Inferior parietal cortex (tissue), 1 donor: ENCODE data around the gene TXNIP.

Source experiments
- DNase-seq: peaks from one replicate; pipeline ENCODE4 v3.0.0-alpha.2; 2016; ENCODE audit errors: extremely low spot score

TXNIP gene

DNA sequence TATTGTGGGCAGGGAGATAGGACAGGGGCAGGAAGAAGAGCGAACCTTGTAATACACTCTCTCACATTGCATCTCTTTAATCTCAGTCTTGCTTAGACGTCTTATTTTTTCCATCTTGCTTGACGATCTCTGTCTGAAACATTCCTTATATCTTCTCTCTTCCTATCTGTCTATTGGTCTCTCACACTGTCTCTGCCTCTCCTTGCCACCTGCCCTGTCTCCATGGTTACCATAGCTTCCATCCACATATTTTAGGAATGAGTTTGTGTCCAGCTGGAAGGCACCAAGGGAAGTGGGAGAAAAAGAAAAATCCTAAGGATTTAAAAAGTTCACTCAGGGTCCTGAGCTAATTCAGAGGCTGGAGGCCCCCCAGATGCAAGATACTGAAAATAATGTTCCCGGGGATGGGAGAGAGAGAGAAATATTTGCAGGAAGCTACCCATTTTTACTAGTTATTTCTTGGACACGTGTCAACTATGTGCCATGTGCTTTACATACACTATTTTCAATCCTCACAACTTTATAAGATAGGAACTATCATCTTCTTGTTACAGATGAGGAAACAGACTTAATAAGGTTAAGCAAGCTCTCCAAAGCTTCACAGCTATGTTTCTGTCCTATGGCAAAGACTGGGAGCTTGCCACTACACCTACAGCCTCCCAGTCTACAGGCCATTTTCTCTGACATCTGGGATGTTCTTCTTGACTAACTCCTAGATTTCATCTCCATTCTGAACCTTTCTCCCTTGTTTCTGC lies 32.9 kb downstream of the TXNIP start:
- no peak for DNase-seq

DNA sequence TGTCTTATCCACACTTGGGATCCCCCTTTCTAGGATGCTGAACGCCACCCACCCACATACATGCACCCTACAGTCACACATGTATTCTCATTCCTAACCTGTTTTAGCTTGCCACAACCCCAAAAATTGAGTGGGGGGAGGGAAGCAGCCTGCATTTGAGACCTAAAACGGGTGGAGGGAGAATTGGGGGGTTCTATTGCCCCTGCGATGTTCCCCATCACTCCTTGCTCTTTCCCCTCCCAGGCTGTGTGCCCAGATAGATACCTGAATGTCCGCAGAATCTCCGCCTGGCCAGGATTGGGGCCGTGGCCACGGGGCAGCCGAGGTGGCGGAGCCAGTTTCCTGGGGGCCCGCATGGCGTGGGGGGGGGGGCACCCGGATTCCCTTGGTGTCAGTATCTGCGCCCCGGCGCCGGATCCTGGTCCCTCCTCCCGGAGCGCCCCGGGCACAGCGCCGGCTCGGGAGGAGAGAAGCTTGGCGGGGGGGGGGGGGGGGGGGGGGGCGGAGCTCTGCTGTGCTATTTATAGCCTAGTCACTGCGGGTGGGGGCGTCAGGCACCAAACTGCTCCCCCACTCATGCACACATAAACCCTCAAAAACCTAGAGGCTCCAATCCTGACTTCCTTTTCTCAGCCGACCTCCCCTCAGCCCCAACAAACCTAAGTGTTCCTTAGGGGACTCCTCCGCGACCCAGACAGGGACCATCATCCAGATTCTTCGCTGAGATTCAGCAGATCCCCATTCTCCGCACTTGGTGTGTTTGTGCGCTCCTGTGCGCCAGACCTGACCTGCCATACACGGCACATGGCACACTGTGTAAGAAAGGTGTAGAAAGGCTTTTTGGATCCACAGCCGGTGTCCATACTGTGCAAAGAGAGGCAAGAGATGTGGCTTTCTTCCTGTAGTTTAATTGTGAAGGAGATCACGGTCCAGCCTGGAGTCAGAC lies 33.9 kb downstream of the TXNIP start:
- no peak for DNase-seq

DNA sequence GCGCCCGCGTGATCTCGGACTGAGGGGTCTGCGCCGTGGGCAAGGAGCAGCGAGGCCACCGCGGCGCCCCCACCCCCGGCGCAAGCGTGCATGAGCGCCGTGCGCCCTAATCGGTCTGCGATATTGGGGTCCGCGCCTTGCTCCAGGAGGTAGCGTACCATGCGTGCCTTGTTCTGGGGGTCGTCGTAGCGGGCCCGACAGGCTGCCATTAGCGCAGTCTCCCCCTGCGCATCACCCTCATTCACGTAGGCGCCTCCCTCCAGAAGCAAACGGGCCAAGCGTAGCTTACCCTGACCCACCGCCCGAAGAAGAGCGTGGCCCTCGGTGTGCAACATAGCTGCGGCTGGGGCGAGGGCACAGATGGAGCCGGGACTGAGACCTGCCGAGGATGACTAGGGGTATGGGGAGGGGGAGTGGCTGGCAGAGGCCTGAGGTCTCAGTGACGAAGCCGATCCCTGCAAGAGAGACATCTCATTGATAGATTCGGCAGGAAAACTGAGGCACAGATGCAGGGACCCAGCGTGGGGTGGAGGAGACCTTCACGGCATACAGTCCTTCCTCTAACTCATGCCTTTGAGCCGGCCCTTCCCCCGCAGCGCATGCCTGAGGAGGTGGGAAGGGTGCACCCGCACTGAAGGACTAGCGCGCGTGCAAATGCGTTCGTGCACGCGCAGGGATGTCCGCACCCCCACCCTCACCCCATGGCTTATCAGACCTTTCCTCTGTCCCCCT lies 34.8 kb downstream of the TXNIP start:
- no peak for DNase-seq

DNA sequence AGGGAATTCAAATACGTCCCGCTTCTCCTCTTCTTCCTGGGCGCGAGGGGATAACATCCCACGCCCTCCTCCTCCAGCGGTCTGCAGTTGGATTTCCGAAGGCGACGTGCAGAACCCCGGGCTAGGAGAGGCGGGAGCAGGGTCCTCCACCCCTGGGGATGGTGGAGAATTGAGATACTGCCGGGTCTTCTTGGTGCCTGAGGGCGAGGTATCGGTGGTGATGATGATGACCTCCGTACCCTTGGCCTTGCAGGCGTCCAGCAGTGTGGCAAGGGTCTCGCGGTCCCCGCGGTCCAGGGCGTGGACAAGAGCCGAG lies 35.3 kb downstream of the TXNIP start:
- DNase-seq = no peak

DNA sequence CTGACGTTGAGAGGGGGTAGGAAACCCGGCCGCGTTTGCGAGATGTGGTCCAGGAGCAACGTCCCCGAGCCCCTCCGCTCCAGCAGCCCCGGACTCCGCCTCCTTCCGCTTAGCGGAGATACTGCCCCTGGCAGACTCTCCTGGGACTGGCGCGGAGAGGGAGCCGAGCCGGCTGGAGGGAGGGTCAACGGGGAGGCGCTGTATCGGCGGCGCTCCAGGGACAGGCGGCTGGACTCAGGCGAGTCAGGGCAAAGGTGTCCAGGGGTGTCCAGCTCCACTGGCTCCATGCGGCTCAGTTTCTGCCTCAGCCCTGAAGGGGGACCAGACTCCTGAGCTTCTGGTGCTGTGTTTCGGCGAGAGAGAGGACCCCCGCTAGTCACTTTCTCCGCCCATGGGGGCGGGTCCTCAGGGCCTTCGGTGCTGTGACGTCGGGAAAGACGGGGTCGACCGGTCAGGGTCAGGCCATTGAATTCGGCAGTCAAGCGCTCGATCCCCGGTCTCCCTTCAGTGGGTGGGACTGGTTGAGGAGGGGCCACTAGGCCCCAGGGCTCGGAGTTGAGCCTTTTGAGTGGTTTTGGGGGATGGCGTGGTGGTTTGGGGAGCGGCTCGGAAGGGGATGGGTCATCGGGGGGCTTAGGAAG lies 35.8 kb downstream of the TXNIP start:
- no peak for DNase-seq

DNA sequence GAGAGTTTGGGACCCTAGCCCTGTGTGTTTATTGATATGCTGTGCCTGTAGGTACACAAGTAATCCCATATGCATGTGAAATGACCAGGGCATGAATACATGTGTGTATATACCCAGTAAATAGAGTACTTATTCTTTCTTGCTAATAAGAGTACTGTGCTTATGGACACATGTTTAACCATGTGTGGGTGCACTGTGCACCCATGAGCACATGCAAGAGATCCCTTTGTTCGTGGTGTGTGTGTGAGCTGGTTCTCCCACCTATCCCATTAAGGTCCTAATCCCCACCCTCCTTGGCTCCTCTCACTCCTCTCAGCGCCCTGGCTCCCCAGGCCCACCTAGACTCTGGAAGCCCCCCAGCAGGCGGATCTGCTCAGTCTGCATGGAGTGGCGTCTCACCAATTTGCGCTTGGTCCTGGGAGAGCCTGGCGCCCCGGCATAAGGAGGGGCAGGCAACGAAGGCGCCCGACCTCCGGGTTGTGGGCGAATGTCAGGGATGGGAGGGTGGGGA lies 36.4 kb downstream of the TXNIP start:
- no peak for DNase-seq

DNA sequence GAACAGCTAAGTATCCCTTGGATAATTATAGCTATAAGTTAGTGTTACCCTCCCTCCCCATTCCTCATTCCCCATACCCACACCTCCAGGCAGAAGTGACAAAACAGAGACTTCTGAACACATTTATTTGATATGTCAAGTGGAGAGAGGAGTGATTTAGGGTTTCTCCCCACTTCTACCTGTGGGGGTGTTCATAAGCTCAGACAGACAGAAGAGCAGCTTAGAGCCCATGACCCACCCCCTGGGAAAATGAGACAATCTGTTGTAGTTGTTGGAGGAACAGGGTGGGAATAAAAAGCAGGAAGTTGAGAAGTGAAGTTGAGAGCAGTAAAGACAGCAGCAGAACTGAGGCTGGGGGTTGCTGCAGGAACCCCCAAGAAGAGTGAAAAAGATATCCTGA lies 37.0 kb downstream of the TXNIP start:
- no peak for DNase-seq

DNA sequence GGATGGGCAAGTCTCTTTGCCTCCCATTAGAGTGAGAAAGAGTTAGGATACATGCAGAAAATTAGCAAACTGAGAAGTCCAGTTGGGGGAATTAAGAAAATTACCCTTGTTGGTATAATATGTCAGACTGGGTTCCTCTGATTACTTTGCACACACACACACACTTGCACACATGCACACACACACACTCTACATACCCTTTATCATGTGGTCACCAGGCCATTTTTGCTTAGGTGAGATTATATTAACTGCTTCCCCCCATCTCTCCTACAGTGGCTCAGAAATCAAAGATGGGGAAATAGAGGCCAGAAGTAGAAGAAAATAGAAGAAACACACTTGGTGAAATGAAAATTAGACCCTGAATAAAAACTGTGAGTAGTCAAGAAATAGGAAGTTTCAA lies 37.6 kb downstream of the TXNIP start:
- no peak for DNase-seq

DNA sequence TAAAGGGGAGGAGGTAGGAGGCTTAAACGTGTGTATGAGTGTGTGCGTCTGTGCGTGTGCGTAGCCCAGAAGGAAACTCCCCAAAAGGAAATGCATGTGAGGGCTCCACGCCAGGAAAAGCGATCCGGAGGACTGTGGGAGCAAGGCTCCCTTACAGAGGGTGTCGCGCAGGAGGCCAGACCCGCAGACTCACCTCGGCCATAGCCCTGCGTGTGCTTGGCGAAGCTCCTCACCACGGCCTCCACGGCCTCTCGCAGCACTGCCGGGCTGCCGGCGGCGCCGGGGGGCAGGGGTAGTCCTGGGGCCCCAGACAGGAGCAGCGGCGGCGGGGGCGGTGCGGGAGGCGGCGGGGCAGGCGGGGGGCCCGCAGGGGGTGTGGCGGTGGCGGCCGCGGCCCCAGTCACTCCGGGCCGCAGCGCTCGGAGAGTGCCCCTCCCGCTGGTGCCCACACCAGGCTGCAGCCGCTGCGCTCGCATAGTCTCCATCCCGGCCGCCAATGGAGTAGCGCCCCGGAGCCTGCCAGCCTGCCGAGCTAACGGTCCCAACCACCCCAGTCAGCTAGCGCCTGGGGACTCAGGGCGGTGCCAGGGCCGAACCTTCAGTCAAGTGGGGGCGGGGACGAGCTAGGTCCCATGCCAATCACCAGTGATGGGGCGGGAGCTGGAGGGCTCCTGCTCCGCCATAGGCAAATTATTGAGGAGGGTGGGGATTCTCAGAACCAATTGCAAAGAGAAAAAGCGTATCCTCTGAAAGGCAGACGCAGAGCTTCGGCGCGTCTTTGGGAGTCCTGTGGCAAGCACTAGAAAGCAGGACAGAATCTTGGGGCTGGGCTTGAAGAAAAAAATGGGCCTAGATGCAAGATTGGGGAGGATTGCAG lies 38.7 kb downstream of the TXNIP start, which contains the start of gene LIX1L:
Gene LIX1L, minus strand, starts transcription at position 575 of the 877 bp plus-strand sequence. Its CDS starts 90 bp downstream, at position 485.
- DNase-seq = peak; percentile 96

DNA sequence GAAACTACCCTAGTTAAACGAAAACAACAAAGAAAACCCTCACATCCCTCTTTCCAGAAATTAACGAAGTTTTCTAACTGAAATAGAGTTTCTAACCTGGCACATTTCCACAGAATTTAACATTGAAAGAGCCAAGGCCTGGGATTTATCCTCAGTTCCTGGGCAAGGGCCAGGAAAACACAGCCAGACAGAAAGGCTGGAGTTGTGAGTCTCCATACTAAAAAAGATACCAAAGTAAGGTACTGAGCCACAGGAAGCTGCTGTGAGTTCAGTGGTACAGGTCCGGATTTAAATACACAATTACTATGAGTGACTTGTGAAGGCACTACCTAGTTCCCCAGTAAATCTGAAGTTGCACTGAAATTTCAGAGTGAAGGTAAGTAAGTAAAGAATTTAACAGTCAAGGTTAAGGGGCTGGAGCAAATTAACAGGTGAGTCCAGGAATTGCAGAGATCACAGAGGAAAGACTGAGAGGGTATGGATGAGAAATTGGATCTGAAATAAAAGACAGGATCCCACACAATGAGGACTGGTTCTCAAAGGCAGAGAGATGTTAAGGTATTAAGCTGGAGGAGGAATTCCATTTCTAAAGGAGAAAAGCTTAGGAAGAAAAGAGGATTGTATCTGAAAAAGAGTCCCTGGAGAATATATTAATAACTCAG lies 39.5 kb downstream of the TXNIP start:
- peak; percentile 39 for DNase-seq

DNA sequence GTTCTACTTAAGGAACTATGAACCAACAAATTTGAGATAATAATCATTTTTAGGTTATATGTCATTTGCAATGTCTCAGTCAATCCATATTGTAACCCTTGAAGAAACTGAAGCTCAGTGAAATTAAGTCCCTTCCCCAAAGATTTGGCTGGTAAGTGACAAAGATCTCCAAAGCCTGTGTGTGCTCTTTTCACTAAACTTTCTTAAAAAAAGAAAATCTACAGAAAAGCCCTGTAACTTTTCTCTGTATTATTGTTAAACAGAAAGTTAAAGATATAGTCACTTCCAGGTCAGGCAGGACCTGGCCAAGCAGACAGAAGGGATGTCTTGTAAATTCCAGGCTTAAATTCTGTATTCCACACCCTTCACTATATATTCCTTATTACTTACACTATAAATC lies 40.0 kb downstream of the TXNIP start:
- no peak for DNase-seq

DNA sequence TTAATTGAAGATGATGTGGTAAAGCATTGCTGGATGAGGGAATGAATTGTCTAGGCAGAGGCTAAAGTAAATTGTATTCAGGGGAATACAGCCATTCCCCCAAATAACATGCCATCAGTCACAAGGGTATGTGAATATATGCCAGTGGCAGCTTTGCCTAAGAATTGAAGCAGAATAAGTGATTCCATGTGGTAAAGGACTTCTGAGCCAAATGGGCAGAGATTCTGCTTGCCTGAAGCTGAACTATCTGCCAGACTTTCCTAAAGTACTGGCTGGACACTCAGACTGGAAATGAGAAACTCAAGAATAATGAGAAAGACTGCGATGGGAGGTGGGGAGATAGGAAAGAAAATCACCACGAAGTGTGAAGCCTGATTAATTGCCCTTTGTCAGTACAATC lies 40.9 kb downstream of the TXNIP start:
- DNase-seq = no peak

DNA sequence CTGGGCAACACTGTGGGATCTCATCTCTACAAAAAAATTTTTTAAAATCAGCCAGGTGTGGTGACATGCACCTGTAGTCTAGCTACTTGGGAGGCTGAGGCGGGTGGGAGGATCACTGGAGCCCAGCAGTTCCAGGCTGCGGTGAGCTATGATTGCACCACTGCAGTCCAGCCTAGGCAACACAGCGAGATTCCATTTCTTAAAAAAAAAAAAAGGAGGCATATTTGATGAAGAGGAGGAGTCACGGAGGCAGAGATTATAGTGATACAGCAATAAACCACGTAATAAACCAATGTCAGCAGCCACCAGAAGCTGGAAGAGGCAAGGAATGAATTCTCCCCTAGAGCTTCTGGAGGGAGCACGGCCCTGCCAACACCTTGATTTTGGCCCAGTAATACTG lies 42.5 kb downstream of the TXNIP start:
- no peak for DNase-seq

DNA sequence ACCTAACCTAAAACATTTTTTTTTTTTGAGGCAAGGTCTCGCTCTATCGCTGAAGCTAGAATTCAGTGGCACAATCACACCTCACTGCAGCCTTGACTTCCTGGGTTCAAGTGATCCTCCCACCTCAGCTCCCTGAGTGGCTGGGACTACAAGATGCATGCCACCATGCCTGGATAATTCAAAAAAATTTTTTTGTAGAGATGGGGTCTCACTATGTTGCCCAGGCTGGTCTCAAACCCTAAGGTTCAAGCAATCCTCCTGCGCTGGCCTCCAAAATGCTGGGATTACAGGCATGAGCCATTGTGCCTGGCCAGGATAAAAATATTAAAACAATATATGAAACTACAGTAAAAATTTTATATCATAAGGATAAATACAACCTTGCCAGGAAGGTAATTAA lies 43.5 kb downstream of the TXNIP start:
- no peak for DNase-seq

DNA sequence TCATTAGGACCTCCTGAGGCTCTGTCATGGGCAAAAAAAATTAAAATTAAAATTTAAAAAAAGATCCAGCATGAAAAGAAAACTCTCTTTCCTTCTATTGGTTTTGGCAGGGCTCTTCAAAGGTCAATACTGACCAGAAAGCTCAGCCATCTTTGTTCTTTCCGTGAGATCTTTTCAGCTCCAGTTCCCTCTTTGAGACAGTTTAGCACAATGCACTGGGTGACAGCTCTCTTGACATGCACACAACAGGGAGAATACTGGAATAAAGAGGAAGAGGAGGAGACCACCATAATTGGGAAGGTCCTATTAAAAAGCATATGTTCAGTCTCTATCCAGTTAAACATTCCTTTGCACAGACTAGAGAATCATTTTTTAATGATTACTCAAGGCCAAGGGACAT lies 44.9 kb downstream of the TXNIP start:
- no peak for DNase-seq

DNA sequence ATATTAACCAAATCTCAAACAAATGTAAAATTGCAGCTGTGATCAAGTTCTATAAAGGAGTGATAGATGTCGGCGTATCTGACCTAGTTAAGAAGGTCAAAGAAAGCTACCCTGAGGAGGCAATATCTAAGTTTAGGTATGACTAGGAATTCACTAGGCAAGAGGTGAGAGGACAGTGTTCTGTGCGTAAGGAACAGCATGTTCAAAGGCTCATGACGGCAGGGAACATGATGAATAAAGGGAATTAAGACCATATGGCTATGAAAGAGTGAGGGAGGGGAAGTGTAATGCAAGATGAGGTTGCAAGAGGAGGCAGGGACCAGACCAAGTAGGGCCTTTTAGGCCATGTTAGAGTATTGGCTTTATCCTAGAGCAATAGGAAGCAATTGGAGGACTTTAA lies 47.2 kb downstream of the TXNIP start:
- DNase-seq = no peak

DNA sequence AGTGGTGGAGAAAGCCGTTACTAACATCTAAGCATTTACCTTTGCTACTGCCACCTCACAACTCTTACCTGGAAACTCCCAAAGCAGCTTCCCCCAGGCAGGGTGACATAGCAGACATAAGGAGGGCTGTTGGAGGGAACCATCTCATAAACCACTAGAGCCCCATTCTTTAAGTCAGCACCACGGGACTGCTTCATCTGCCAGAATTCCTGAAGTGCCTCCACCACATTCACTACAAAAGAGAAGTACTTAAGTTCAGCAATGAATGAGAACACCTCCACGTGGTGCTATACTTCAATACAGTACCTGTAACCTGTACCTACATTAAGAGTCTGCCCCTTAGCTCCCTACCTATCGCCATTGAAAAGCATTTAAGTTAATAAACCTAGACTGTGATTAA lies 48.8 kb downstream of the TXNIP start:
- no peak for DNase-seq

DNA sequence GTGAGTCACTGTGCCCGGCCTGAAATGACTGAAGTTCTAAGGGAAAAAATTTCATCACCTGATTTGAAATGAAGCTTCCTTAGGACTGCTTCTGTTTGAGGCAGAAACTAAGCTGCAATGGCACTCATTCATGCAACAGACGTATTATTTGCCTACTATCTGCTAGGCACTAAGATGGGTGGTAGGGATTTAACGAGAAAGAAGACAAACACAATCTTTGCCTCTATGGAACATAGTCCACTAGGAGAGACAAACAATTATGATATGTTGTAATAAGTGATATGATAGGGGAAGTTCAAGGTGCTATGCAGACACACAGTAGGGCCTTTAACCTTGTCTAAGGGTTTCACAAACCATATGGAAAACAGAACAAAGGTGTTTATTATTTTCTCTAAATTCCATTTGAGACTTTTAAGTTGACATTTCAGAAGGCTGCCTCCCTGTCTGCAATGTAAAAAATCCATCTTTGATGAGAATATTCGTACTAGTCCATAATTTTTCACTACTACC lies 49.8 kb downstream of the TXNIP start:
- DNase-seq = no peak

DNA sequence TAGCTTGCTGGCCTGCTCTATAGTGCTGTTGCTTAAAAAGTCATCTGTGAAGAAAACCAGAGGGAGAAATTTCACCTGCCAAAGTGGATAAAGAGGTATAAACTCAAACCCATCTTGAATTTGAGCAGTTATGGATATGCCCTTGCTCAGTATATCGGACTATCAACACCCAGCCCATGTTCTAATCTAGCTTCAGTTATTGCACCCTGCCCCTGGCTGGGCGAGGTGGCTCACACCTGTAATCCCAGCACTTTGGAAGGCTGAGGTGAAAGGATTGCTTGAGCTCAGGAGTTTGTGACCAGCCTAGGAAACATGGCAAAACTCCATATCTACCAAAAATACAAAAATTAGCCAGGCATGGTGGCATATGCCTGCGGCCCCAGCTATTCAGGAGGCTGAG lies 51.8 kb downstream of the TXNIP start:
- no peak for DNase-seq

DNA sequence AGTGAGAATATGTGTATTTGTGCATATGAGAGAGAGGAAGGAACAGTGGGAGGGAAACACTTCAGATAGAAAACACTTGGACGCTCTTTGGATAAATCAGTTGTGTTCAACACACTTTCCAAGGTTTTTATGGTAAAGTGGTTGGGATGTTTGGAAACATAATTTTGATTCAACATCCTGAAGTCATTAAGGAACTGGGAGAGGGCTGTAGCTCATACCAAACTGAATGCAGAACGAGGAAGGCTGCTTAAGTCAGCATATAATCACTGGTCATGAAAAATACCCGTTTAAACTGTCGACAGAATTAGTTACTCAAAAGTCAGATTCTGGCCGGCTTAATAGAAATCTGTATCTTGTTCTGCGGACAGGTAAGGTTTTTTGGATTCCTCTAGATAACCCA lies 53.5 kb downstream of the TXNIP start:
- no peak for DNase-seq
